RWPE1 (cell line): ENCODE measurements around the gene FRMD5.
"Not testable (repeated sequence)": the region's sequence is repeated elsewhere in the genome, so short reads cannot be mapped to it uniquely, and the experiment has no call there.

ENCODE experiments used
- CTCF ChIA-PET: fragments of 350-600 bp; sonication (Branson Sonifier 250); formaldehyde crosslinking; extraction: SDS; loops from one replicate; lab custom pipeline; 2021; lab: Yijun Ruan, JAX
- POLR2A ChIA-PET: fragments of 400-600 bp; formaldehyde crosslinking; extraction: SDS; loops from one replicate; lab custom pipeline; 2020; ENCODE audit warnings: antibody characterized with exemption; ENCODE audit not compliant: low non-redundant PET; lab: Yijun Ruan, JAX
- DNase-seq: peaks from one replicate; pipeline ENCODE4 v3.0.0; 2012; ENCODE audit warnings: low spot score
- H3K27ac ChIP-seq: fragments of 450-650 bp; 2 replicates; pipeline ENCODE4 v1.5.1; 2017
- TF ChIP-seq, protein P1 (sequence below): fragments of 450-650 bp; conservative IDR thresholded peaks from 2 replicates; pipeline ENCODE4 v1.5.1; 2017; ENCODE audit warnings: low read depth, mild to moderate bottlenecking

FRMD5 gene

DNA sequence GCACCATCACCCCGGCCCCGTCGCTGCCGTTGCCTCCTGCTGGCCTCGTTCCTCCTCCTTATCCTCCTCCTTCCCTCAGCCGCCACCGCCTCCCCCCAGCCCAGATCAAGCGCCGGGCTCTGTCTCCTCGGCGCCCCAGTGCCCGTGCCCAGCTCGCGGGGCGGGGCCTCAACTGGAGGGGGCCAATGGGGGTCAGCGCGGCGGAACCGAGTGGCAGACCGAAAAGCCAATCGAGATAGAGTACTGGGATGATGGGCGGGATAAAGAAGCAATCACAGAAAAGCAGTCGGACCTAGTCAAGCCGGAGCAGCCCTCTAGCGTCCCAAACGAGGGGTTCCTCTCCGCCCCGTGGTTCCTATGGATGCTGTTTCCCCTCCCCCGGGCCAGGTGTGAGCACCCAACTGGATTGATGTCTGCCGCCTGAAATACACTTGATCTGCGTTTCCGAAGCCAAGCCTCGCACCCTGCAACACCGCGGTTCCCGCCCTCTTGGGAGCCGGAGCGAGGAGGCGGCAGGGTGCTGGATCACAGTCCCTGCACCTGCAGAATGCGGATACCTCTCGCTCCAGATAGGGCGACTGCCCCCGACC lies at the start of gene FRMD5:
TSS of gene FRMD5 (minus strand) at position 121 of the 590 bp plus-strand sequence.
- CTCF ChIA-PET: interaction anchor here (0.6 to 0.7 kb wide), 2 partner anchors 9 to 75 kb away, joined by 3 to 5 read pairs; no protein-coding TSS in a partner anchor
- TF ChIP-seq, protein P1, sequence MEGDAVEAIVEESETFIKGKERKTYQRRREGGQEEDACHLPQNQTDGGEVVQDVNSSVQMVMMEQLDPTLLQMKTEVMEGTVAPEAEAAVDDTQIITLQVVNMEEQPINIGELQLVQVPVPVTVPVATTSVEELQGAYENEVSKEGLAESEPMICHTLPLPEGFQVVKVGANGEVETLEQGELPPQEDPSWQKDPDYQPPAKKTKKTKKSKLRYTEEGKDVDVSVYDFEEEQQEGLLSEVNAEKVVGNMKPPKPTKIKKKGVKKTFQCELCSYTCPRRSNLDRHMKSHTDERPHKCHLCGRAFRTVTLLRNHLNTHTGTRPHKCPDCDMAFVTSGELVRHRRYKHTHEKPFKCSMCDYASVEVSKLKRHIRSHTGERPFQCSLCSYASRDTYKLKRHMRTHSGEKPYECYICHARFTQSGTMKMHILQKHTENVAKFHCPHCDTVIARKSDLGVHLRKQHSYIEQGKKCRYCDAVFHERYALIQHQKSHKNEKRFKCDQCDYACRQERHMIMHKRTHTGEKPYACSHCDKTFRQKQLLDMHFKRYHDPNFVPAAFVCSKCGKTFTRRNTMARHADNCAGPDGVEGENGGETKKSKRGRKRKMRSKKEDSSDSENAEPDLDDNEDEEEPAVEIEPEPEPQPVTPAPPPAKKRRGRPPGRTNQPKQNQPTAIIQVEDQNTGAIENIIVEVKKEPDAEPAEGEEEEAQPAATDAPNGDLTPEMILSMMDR: no peak; the same call in 1 of the 2 replicates
- peak; percentile 99 for DNase-seq
- H3K27ac ChIP-seq: peak within 1 kb of the TSS; percentile 85
- POLR2A ChIA-PET: no interaction called here

GRCh38 chr15:44243829-44244228 lies 48.8 kb upstream of the FRMD5 start:
- TF ChIP-seq, protein P1: peak; percentile 38
- H3K27ac ChIP-seq: no peak overlapping the region
- DNase-seq: no peak
- CTCF ChIA-PET: interaction anchor here (0.6 kb wide), 2 partner anchors 86 to 389 kb away, joined by 3 to 4 read pairs; no protein-coding TSS in a partner anchor
- POLR2A ChIA-PET: no interaction called here

DNA sequence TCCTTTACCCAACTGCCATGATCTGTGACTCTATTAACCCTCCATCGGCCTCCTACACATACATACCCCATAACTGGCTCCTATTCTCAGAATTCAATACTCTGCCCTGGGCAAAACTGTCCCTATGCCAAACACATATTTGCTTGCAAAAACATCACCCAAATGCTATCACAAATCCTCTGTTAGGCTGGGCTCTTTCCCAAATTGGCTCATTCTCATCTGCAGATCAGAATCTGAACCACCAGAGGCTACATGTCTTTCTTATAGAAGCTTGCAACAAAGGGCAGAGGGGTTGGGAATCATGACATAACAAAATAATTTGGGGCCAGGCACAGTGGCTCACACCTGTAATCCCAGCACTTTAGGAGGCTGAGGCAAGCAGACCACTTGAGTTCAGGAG lies 48.1 kb upstream of the FRMD5 start:
- no peak overlapping the region for H3K27ac ChIP-seq
- POLR2A ChIA-PET: no interaction called here
- no peak for DNase-seq
- CTCF ChIA-PET: interaction anchor here (0.6 kb wide), 2 partner anchors 86 to 390 kb away, joined by 3 to 4 read pairs; no protein-coding TSS in a partner anchor
- TF ChIP-seq, protein P1: no peak

DNA sequence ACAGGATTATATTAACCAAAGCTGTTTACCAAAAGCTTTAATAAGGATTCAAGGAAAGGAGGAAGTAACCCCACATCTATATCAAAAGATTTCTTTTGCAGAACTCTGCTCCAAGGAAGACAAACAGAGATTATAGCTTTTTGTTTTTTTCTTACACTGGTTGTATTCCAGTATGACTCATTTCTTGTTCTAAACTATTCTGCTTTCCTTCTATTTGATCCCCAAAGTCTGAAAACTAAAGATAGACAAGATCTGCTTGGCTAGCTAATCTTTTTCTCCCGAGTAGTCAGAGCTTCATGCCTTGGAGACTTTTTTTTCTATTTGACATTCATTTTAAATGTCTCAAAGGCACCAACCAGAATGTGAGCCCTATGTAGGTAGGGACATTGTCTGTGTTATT lies 36.8 kb upstream of the FRMD5 start:
- TF ChIP-seq, protein P1: no peak
- no peak for DNase-seq
- ChIA-PET POLR2A (no interaction called here), CTCF (no interaction called here)
- H3K27ac ChIP-seq: no peak overlapping the region

GRCh38 chr15:44229301-44229700 lies 34.2 kb upstream of the FRMD5 start:
- DNase-seq, POLR2A ChIA-PET, H3K27ac ChIP-seq, CTCF ChIA-PET: not testable (repeated sequence)

DNA sequence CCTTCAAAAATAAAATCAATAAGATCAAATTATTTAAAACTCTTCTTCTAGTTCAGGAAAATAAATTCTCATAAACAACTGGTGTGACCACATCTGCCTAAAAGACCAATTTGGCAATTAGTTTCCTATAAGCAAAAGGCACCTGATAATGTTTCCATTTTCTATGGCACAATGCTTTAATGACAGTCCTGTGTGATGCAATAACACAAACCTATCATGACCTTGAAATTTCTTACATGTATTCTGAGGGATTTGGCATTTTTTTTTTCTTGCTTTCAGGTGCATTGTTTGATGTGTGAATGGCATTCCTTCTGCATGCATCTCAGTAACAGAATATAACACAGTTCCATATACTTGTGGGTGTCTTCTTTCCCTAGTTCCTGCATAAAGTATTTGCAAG lies 32.5 kb upstream of the FRMD5 start:
- TF ChIP-seq, protein P1: no peak
- DNase-seq: no peak
- ChIA-PET CTCF (no interaction called here), POLR2A (no interaction called here)
- H3K27ac ChIP-seq: no peak overlapping the region

DNA sequence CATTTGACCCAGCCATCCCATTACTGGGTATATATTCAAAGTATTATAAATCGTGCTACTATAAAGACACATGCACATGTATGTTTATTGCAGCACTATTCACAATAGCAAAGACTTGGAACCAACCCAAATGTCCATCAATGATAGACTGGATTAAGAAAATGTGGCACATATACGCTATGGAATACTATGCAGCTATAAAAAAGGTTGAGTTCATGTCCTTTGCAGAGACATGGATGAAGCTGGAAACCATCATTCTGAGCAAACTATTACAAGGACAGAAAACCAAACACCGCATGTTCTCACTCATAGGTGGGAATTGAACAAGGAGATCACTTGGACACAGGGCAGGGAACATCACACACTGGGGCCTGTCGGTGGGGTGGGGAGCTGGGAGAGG lies 31.9 kb upstream of the FRMD5 start:
- POLR2A ChIA-PET, DNase-seq, CTCF ChIA-PET, H3K27ac ChIP-seq: not testable (repeated sequence)
